ENCODE data around the gene RNASE4. TPM values are rescaled to one million over a fixed set of nuclear protein-coding genes. Genes with fewer than 3 reads are reported as not detected.

RNASE4 gene
- total RNA-seq, 1 donor from 2014 or later = 5.6 TPM

GRCh38 chr14:20726531-20726930 lies 42.2 kb downstream of the RNASE4 start:
- no peak for TF ChIP-seq CTCF (IDR thresholded peaks at IDR 0.05; ENCODE audit: insufficient read depth, low read length, poor library complexity, severe bottlenecking)
- no peaks in the 10 kb centered on the region for H3K36me3 ChIP-seq (ENCODE audit: control insufficient read depth, insufficient read depth, low read length)
- H3K4me3 ChIP-seq (ENCODE audit: low read depth, low read length) = no peak overlapping the region
- H3K27me3 ChIP-seq (ENCODE audit: control insufficient read depth, insufficient read depth, low read length) = peaks cover 9% of the 10 kb centered on the region
- no peak for DNase-seq (ENCODE audit: low read depth)

- no peak overlapping the region for H3K4me3 ChIP-seq (ENCODE audit: low read depth, low read length)
- TF ChIP-seq CTCF (IDR thresholded peaks at IDR 0.05; ENCODE audit: insufficient read depth, low read length, poor library complexity, severe bottlenecking) = no peak
- H3K27me3 ChIP-seq (ENCODE audit: control insufficient read depth, insufficient read depth, low read length) = no peaks in the 10 kb centered on the region
- H3K36me3 ChIP-seq (ENCODE audit: control insufficient read depth, insufficient read depth, low read length) = no peaks in the 10 kb centered on the region
- no peak for DNase-seq (ENCODE audit: low read depth)
These were observed 46.5 kb downstream of the RNASE4 start for GRCh38 chr14:20730891-20731290.

- no peak overlapping the region for H3K4me3 ChIP-seq (ENCODE audit: low read depth, low read length)
- H3K36me3 ChIP-seq (ENCODE audit: control insufficient read depth, insufficient read depth, low read length) = no peaks in the 10 kb centered on the region
- no peaks in the 10 kb centered on the region for H3K27me3 ChIP-seq (ENCODE audit: control insufficient read depth, insufficient read depth, low read length)
- TF ChIP-seq CTCF (IDR thresholded peaks at IDR 0.05; ENCODE audit: insufficient read depth, low read length, poor library complexity, severe bottlenecking) = no peak
- no peak for DNase-seq (ENCODE audit: low read depth)
These were observed 48.1 kb downstream of the RNASE4 start for GRCh38 chr14:20732477-20732876.

- Histone ChIP-seq H3K4me3 (ENCODE audit: low read depth, low read length) (no peak overlapping the region), H3K36me3 (ENCODE audit: control insufficient read depth, insufficient read depth, low read length) (no peaks in the 10 kb centered on the region), H3K27me3 (ENCODE audit: control insufficient read depth, insufficient read depth, low read length) (no peaks in the 10 kb centered on the region)
- DNase-seq (ENCODE audit: low read depth) = no peak
- TF ChIP-seq CTCF (IDR thresholded peaks at IDR 0.05; ENCODE audit: insufficient read depth, low read length, poor library complexity, severe bottlenecking) = no peak
These were observed 48.7 kb downstream of the RNASE4 start for GRCh38 chr14:20732979-20733635.

GRCh38 chr14:20733684-20734429 lies 49.5 kb downstream of the RNASE4 start:
- no peak for DNase-seq (ENCODE audit: low read depth)
- TF ChIP-seq CTCF (IDR thresholded peaks at IDR 0.05; ENCODE audit: insufficient read depth, low read length, poor library complexity, severe bottlenecking) = no peak
- Histone ChIP-seq H3K27me3 (ENCODE audit: control insufficient read depth, insufficient read depth, low read length) (no peaks in the 10 kb centered on the region), H3K4me3 (ENCODE audit: low read depth, low read length) (no peak overlapping the region), H3K36me3 (ENCODE audit: control insufficient read depth, insufficient read depth, low read length) (no peaks in the 10 kb centered on the region)
